ENCODE measurements around the gene DNAH14.
A peak's percentile ranks its signal among the peaks of the same experiment; 100 is the strongest.
"Not testable (repeated sequence)": the region's sequence is repeated elsewhere in the genome, so short reads cannot be mapped to it uniquely, and the experiment has no call there.

Gene DNAH14

GRCh38 chr1:224921354-224921753, 8.1 kb upstream of the DNAH14 start:
- DNase-seq (ENCODE audit: low spot score) = no peak

- DNase-seq (ENCODE audit: low spot score) = peak; percentile 46
Observed at GRCh38 chr1:224922404-224923164, 6.9 kb upstream of the DNAH14 start.

- DNase-seq (ENCODE audit: low spot score) = no peak
Observed at GRCh38 chr1:224923726-224924125, 5.7 kb upstream of the DNAH14 start.

GRCh38 chr1:224927631-224928030, 1.8 kb upstream of the DNAH14 start:
- DNase-seq (ENCODE audit: low spot score) = not testable (repeated sequence)

GRCh38 chr1:224928906-224929305, 569 bp upstream of the DNAH14 start:
- DNase-seq (ENCODE audit: low spot score) = no peak

GRCh38 chr1:224931605-224932004, 2.1 kb downstream of the DNAH14 start:
- DNase-seq (ENCODE audit: low spot score) = no peak

- DNase-seq (ENCODE audit: low spot score) = no peak
Observed at GRCh38 chr1:224932607-224933249, 3.3 kb downstream of the DNAH14 start.

GRCh38 chr1:224933584-224933983, 4.1 kb downstream of the DNAH14 start:
- DNase-seq (ENCODE audit: low spot score) = no peak

GRCh38 chr1:224938652-224939051, 9.2 kb downstream of the DNAH14 start:
- DNase-seq (ENCODE audit: low spot score) = no peak

GRCh38 chr1:224939844-224940425, 10.5 kb downstream of the DNAH14 start:
- no peak for DNase-seq (ENCODE audit: low spot score)

- not testable (repeated sequence) for DNase-seq (ENCODE audit: low spot score)
Observed at GRCh38 chr1:224940735-224941134, 11.3 kb downstream of the DNAH14 start.

- not testable (repeated sequence) for DNase-seq (ENCODE audit: low spot score)
Observed at GRCh38 chr1:224945651-224946348, 16.3 kb downstream of the DNAH14 start.

- DNase-seq (ENCODE audit: low spot score) = not testable (repeated sequence)
Observed at GRCh38 chr1:224946349-224946691, 16.8 kb downstream of the DNAH14 start.

- DNase-seq (ENCODE audit: low spot score) = no peak
Observed at GRCh38 chr1:224957696-224958095, 28.2 kb downstream of the DNAH14 start.

- no peak for DNase-seq (ENCODE audit: low spot score)
Observed at GRCh38 chr1:224958490-224958889, 29.0 kb downstream of the DNAH14 start.

GRCh38 chr1:224959115-224959514, 29.6 kb downstream of the DNAH14 start:
- no peak for DNase-seq (ENCODE audit: low spot score)

GRCh38 chr1:224959656-224960055, 30.2 kb downstream of the DNAH14 start:
- no peak for DNase-seq (ENCODE audit: low spot score)

GRCh38 chr1:224980181-224980580, 50.7 kb downstream of the DNAH14 start:
- no peak for DNase-seq (ENCODE audit: low spot score)

GRCh38 chr1:224981922-224982354, 52.5 kb downstream of the DNAH14 start:
- DNase-seq (ENCODE audit: low spot score) = not testable (repeated sequence)

- DNase-seq (ENCODE audit: low spot score) = no peak
Observed at GRCh38 chr1:224988042-224988441, 58.6 kb downstream of the DNAH14 start.

GRCh38 chr1:224989615-224990014, 60.1 kb downstream of the DNAH14 start:
- DNase-seq (ENCODE audit: low spot score) = no peak

GRCh38 chr1:224991550-224991949, 62.1 kb downstream of the DNAH14 start:
- DNase-seq (ENCODE audit: low spot score) = not testable (repeated sequence)

GRCh38 chr1:224995602-224996001, 66.1 kb downstream of the DNAH14 start:
- no peak for DNase-seq (ENCODE audit: low spot score)

All from RKO (cell line).